HepG2 (cell line): ENCODE measurements around the gene AKAP10. TPM values are rescaled to one million over a fixed set of nuclear protein-coding genes. Genes with fewer than 3 reads are reported as not detected.
A peak's percentile ranks its signal among the peaks of the same experiment; 100 is the strongest.

ENCODE experiments used
- MAFK ChIP-seq, 2 experiments: IDR thresholded peaks in 1 of 2; conservative IDR thresholded peaks in 1 of 2; 2 replicates each; pipeline ENCODE4 v1.6.1; 2011; ENCODE audit warnings: improper control_type of control experiment in 2 of 2, low read length in 2 of 2
- MZF1 ChIP-seq: sonication (generic); formaldehyde crosslinking; IDR thresholded peaks from 2 replicates; pipeline ENCODE4 v1.8.1; 2023; ENCODE audit warnings: mild to moderate bottlenecking, missing genetic modification reagents, borderline replicate concordance
- POLR2A ChIP-seq, 2 experiments: IDR thresholded peaks; 2 replicates each; pipeline ENCODE4 v1.6.1; 2011; ENCODE audit warnings: low read depth in 2 of 2, low read length in 2 of 2, mild to moderate bottlenecking in 1 of 2, moderate library complexity in 1 of 2; ENCODE audit not compliant: insufficient read depth in 1 of 2
- SKI ChIP-seq: fragments of 450-650 bp; IDR thresholded peaks from one replicate; pipeline ENCODE4 v1.6.1; 2018; ENCODE audit warnings: mild to moderate bottlenecking; ENCODE audit not compliant: partially characterized antibody
- ZBTB7B ChIP-seq: sonication (generic); formaldehyde crosslinking; IDR thresholded peaks from 2 replicates; pipeline ENCODE4 v1.4.0; 2020; ENCODE audit warnings: missing genetic modification reagents
- ZFP36L1 ChIP-seq: sonication (generic); formaldehyde crosslinking; IDR thresholded peaks from 2 replicates; pipeline ENCODE4 v1.8.0; 2022; ENCODE audit warnings: mild to moderate bottlenecking, missing genetic modification reagents, moderate library complexity
- ZMAT5 ChIP-seq: sonication (generic); formaldehyde crosslinking; IDR thresholded peaks from 2 replicates; pipeline ENCODE4 v1.5.0; 2020; ENCODE audit warnings: mild to moderate bottlenecking, low read depth, missing genetic modification reagents, borderline replicate concordance
- ZNF281 ChIP-seq: sonication (generic); formaldehyde crosslinking; IDR thresholded peaks from 2 replicates; pipeline ENCODE4 v1.4.0; 2020; ENCODE audit warnings: missing genetic modification reagents, borderline replicate concordance
- ZNF292 ChIP-seq: sonication (generic); formaldehyde crosslinking; IDR thresholded peaks from 2 replicates; pipeline ENCODE4 v1.8.1; 2022; ENCODE audit warnings: mild to moderate bottlenecking, low read depth, missing genetic modification reagents, borderline replicate concordance
- ZNF670 ChIP-seq: sonication (generic); formaldehyde crosslinking; IDR thresholded peaks from 2 replicates; pipeline ENCODE4 v1.8.0; 2022; ENCODE audit warnings: mild to moderate bottlenecking, missing genetic modification reagents, borderline replicate concordance
- polyA plus RNA-seq, 8 experiments: library from polyadenylated mRNA; depleted of rRNA in 3 of 8; stranded (reverse) in 7 of 8; unstranded in 1 of 8; fragments of >200 nt; fragmentation: Illumina TruSeq in 4 of 8; extraction: Trizol in 4 of 8; gene quantifications; 2 replicates each; pipeline versions ENCODE4 v1.2.1 to v1.2.3, GENCODE V29; 2011 to 2016; ENCODE audit warnings: low read depth in 4 of 8, missing spikeins in 1 of 8, mixed read lengths in 1 of 8; ENCODE audit not compliant: insufficient read depth in 1 of 8
- total RNA-seq, 5 experiments: library from RNA; depleted of rRNA; stranded (reverse); fragments of >200 nt; fragmentation: Illumina TruSeq; extraction: Trizol; gene quantifications; 2 replicates each; pipeline ENCODE4 v1.2.3, GENCODE V29; 2016; ENCODE audit warnings: low read depth in 1 of 5
- TF ChIP-seq, protein P1 (sequence below), 2 experiments: IDR thresholded peaks; 2 replicates each; pipeline ENCODE4 v1.6.1; 2011 to 2012; ENCODE audit warnings: low read length in 2 of 2, borderline replicate concordance in 1 of 2, low read depth in 1 of 2, mild to moderate bottlenecking in 1 of 2, moderate library complexity in 1 of 2
- TF ChIP-seq, protein P2 (sequence below): sonication (generic); formaldehyde crosslinking; IDR thresholded peaks from 2 replicates; pipeline ENCODE4 v1.4.0; 2020; ENCODE audit warnings: missing genetic modification reagents
- TF ChIP-seq, protein P3 (sequence below): sonication (generic); formaldehyde crosslinking; IDR thresholded peaks from 2 replicates; pipeline ENCODE4 v1.5.0; 2020; ENCODE audit warnings: missing genetic modification reagents, mild to moderate bottlenecking, borderline replicate concordance

AKAP10 gene
- total and polyA plus RNA-seq, 2 of the 13 experiments (the other 11 are each of a cell fraction or from before 2014, with no cell fraction given), result 17.6 to 21.7 TPM

- TF ChIP-seq ZNF281, result no peak
- TF ChIP-seq, protein P1, sequence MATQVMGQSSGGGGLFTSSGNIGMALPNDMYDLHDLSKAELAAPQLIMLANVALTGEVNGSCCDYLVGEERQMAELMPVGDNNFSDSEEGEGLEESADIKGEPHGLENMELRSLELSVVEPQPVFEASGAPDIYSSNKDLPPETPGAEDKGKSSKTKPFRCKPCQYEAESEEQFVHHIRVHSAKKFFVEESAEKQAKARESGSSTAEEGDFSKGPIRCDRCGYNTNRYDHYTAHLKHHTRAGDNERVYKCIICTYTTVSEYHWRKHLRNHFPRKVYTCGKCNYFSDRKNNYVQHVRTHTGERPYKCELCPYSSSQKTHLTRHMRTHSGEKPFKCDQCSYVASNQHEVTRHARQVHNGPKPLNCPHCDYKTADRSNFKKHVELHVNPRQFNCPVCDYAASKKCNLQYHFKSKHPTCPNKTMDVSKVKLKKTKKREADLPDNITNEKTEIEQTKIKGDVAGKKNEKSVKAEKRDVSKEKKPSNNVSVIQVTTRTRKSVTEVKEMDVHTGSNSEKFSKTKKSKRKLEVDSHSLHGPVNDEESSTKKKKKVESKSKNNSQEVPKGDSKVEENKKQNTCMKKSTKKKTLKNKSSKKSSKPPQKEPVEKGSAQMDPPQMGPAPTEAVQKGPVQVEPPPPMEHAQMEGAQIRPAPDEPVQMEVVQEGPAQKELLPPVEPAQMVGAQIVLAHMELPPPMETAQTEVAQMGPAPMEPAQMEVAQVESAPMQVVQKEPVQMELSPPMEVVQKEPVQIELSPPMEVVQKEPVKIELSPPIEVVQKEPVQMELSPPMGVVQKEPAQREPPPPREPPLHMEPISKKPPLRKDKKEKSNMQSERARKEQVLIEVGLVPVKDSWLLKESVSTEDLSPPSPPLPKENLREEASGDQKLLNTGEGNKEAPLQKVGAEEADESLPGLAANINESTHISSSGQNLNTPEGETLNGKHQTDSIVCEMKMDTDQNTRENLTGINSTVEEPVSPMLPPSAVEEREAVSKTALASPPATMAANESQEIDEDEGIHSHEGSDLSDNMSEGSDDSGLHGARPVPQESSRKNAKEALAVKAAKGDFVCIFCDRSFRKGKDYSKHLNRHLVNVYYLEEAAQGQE (IDR thresholded peaks at IDR 0.05; ENCODE audit: borderline replicate concordance in 1 of 2, low read depth in 1 of 2, low read length in 2 of 2), result no peak
- no peak for TF ChIP-seq ZBTB7B
- TF ChIP-seq SKI, result no peak
- no peak for TF ChIP-seq ZNF292 (CRISPR knock-in tag)
- TF ChIP-seq ZNF670 (CRISPR knock-in tag), result no peak
- TF ChIP-seq, protein P2, sequence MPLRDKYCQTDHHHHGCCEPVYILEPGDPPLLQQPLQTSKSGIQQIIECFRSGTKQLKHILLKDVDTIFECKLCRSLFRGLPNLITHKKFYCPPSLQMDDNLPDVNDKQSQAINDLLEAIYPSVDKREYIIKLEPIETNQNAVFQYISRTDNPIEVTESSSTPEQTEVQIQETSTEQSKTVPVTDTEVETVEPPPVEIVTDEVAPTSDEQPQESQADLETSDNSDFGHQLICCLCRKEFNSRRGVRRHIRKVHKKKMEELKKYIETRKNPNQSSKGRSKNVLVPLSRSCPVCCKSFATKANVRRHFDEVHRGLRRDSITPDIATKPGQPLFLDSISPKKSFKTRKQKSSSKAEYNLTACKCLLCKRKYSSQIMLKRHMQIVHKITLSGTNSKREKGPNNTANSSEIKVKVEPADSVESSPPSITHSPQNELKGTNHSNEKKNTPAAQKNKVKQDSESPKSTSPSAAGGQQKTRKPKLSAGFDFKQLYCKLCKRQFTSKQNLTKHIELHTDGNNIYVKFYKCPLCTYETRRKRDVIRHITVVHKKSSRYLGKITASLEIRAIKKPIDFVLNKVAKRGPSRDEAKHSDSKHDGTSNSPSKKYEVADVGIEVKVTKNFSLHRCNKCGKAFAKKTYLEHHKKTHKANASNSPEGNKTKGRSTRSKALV (CRISPR knock-in tag), result peak; percentile 88
- no peak for TF ChIP-seq ZFP36L1 (CRISPR knock-in tag)
- TF ChIP-seq MZF1 (CRISPR knock-in tag), result no peak
- TF ChIP-seq MAFK (conservative IDR thresholded peaks at IDR 0.05 in 1 of 2, IDR thresholded peaks at IDR 0.05 in 1 of 2; ENCODE audit: low read length in 2 of 2), result no peak
- no peak for TF ChIP-seq POLR2A (IDR thresholded peaks at IDR 0.05; ENCODE audit: insufficient read depth in 1 of 2, low read depth in 2 of 2, low read length in 2 of 2)
- TF ChIP-seq ZMAT5 (CRISPR knock-in tag), result no peak
- TF ChIP-seq, protein P3, sequence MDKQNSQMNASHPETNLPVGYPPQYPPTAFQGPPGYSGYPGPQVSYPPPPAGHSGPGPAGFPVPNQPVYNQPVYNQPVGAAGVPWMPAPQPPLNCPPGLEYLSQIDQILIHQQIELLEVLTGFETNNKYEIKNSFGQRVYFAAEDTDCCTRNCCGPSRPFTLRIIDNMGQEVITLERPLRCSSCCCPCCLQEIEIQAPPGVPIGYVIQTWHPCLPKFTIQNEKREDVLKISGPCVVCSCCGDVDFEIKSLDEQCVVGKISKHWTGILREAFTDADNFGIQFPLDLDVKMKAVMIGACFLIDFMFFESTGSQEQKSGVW (CRISPR knock-in tag), result no peak
Measured at GRCh38 chr17:20009302-20010098, 31.9 kb upstream of the AKAP10 start, which contains the start of gene SPECC1 (continued).
